AG04450 (cell line): ENCODE measurements around the gene A3GALT2. TPM values are rescaled to one million over a fixed set of nuclear protein-coding genes. Genes with fewer than 3 reads are reported as not detected.
A peak's percentile ranks its signal among the peaks of the same experiment; 100 is the strongest.

Experiments
- CTCF ChIA-PET: fragments of 300-600, 350-600 bp; formaldehyde crosslinking; extraction: SDS; loops from one replicate; lab custom pipeline; 2022; ENCODE audit warnings: antibody characterized with exemption, inconsistent platforms; lab: Charles Lee
- POLR2A ChIA-PET: fragments of 350-600 bp; formaldehyde crosslinking; extraction: SDS; loops from one replicate; lab custom pipeline; 2021; ENCODE audit warnings: antibody characterized with exemption, inconsistent platforms; lab: Yijun Ruan, JAX
- DNase-seq: peaks from one replicate; pipeline ENCODE4 v3.0.0-alpha.2; 2011; ENCODE audit warnings: low read depth, low spot score
- H3K27ac ChIP-seq: one replicate; pipeline ENCODE4 v1.5.1; 2012; ENCODE audit warnings: low read depth, low read length, control low read depth
- H3K27me3 ChIP-seq: one replicate; pipeline ENCODE4 v1.6.0; 2012; ENCODE audit warnings: low read length; ENCODE audit not compliant: control insufficient read depth, insufficient read depth
- H3K4me3 ChIP-seq: 2 replicates; pipeline ENCODE4 v1.5.1; 2011; ENCODE audit warnings: mild to moderate bottlenecking, low read depth, low read length, control low read depth
- H3K9me3 ChIP-seq: 2 replicates; pipeline ENCODE4 v1.5.1; 2012; ENCODE audit warnings: low read length; ENCODE audit not compliant: control insufficient read depth, insufficient read depth
- CTCF ChIP-seq: IDR thresholded peaks from 2 replicates; pipeline ENCODE4 v1.5.1; 2011; ENCODE audit warnings: low read depth, low read length, control low read depth, inconsistent platforms
- polyA plus RNA-seq: library from polyadenylated mRNA; depleted of rRNA; stranded (reverse); fragments of >200 nt; gene quantifications from 2 replicates; pipeline ENCODE4 v1.2.3, GENCODE V29; 2011

Gene A3GALT2
- polyA plus RNA-seq, 1 experiment = not detected

GRCh38 chr1:33338048-33338439 lies 17.1 kb upstream of the A3GALT2 start:
- Histone ChIP-seq H3K27me3 (no peaks in the 10 kb centered on the region), H3K4me3 (no peak overlapping the region), H3K27ac (peak overlapping the region; percentile 87), H3K9me3 (no peaks in the 10 kb centered on the region)
- ChIA-PET CTCF (interaction anchor here (1.4 to 2.9 kb wide), 4 partner anchors 9 to 134 kb away, joined by 3 to 18 read pairs (median 8); partner anchors contain the start of gene ZSCAN20), POLR2A (interaction anchor here (1.1 to 2.1 kb wide), 3 partner anchors 9 to 239 kb away, joined by 4 to 9 read pairs (median 6); no protein-coding TSS in a partner anchor)
- DNase-seq = no peak
- TF ChIP-seq CTCF = no peak

- Histone ChIP-seq H3K4me3 (no peak overlapping the region), H3K9me3 (no peaks in the 10 kb centered on the region), H3K27ac (no peak overlapping the region), H3K27me3 (no peaks in the 10 kb centered on the region)
- ChIA-PET CTCF (interaction anchor here (1.4 to 2.9 kb wide), 3 partner anchors 11 to 41 kb away, joined by 3 to 18 read pairs (median 8); no protein-coding TSS in a partner anchor), POLR2A (interaction anchor here (2.1 kb wide), 1 partner anchor 10 kb away, joined by 6 read pairs; no protein-coding TSS in a partner anchor)
- DNase-seq = no peak
- TF ChIP-seq CTCF = no peak
Measured at GRCh38 chr1:33337441-33337840, 16.5 kb upstream of the A3GALT2 start.

- no peaks in the 10 kb centered on the region for H3K27me3 ChIP-seq
- no peak for TF ChIP-seq CTCF
- H3K4me3 ChIP-seq = no peak overlapping the region
- no peak for DNase-seq
- POLR2A ChIA-PET = interaction anchor here (0.5 to 0.6 kb wide), 2 partner anchors 13 to 547 kb away, joined by 6 to 8 read pairs; no protein-coding TSS in a partner anchor
- no peaks in the 10 kb centered on the region for H3K9me3 ChIP-seq
- CTCF ChIA-PET = interaction anchor here (0.7 to 2.6 kb wide), 4 partner anchors 39 to 330 kb away, joined by 3 to 8 read pairs (median 5); no protein-coding TSS in a partner anchor
- no peak overlapping the region for H3K27ac ChIP-seq
Measured at GRCh38 chr1:33336580-33336979, 15.7 kb upstream of the A3GALT2 start.

GRCh38 chr1:33335020-33335419 lies 14.1 kb upstream of the A3GALT2 start:
- Histone ChIP-seq H3K27me3 (no peaks in the 10 kb centered on the region), H3K4me3 (no peak overlapping the region), H3K27ac (no peak overlapping the region), H3K9me3 (no peaks in the 10 kb centered on the region)
- ChIA-PET POLR2A (no interaction called here), CTCF (interaction anchor here (0.6 to 2.6 kb wide), 3 partner anchors 19 to 121 kb away, joined by 6 to 8 read pairs (median 7); no protein-coding TSS in a partner anchor)
- no peak for TF ChIP-seq CTCF
- no peak for DNase-seq

GRCh38 chr1:33334081-33334552 lies 13.2 kb upstream of the A3GALT2 start:
- H3K27ac ChIP-seq = no peak overlapping the region
- ChIA-PET CTCF (no interaction called here), POLR2A (no interaction called here)
- H3K9me3 ChIP-seq = no peaks in the 10 kb centered on the region
- H3K27me3 ChIP-seq = no peaks in the 10 kb centered on the region
- no peak for TF ChIP-seq CTCF
- H3K4me3 ChIP-seq = no peak overlapping the region
- DNase-seq = no peak
